SU-DHL-6 (cell line): Measurements from ENCODE around the gene DOCK10.

Experiments used
- CTCF ChIP-seq: fragments of 200-600 bp; sonication (generic); IDR thresholded peaks from one replicate; pipeline ENCODE4 v1.5.1; 2017; ENCODE audit warnings: antibody characterized with exemption, mild to moderate bottlenecking, low read length, moderate library complexity; ENCODE audit not compliant: insufficient read depth, poor library complexity, severe bottlenecking
- EZH2phosphoT487 ChIP-seq: fragments of 200-600 bp; sonication (generic), shearing (Covaris generic); conservative IDR thresholded peaks from 2 replicates; pipeline ENCODE4 v1.6.1; 2018; ENCODE audit warnings: mild to moderate bottlenecking, antibody characterized with exemption, low read length, moderate library complexity, mixed read lengths

- TF ChIP-seq CTCF = no peak
- TF ChIP-seq EZH2phosphoT487 = no peak
These were observed 146.9 kb downstream of the DOCK10 start for GRCh38 chr2:224895377-224895776.
